HEK293 (cell line): ENCODE data around the gene MAPRE3.

Experiments used
- CTCF ChIA-PET: fragments of 350-600 bp; formaldehyde crosslinking; extraction: SDS; loops from one replicate; lab custom pipeline; 2021; ENCODE audit warnings: antibody characterized with exemption; lab: Yijun Ruan, JAX
- POLR2A ChIA-PET: fragments of 300-600 bp; formaldehyde crosslinking; extraction: SDS; loops from one replicate; lab custom pipeline; 2020; ENCODE audit warnings: antibody characterized with exemption, inconsistent platforms; lab: Yijun Ruan, JAX
- H3K27ac ChIP-seq: fragments of 200-500 bp; sonication (Bioruptor generic); 2 replicates; pipeline ENCODE4 v1.5.1; 2014; ENCODE audit warnings: low read depth, low read length, control low read depth, inconsistent platforms; ENCODE audit errors: extremely low read depth
- H3K36me3 ChIP-seq, 2 experiments: fragments of 200-500 bp in 1 of 2; sonication (Bioruptor generic) in 1 of 2; 1 replicate in 1 of 2; 2 replicates in 1 of 2; pipeline ENCODE4 v1.5.1; 2014 to 2017; ENCODE audit warnings: inconsistent platforms in 2 of 2, low read length in 2 of 2; ENCODE audit not compliant: control insufficient read depth in 2 of 2, insufficient read depth in 1 of 2
- H3K4me1 ChIP-seq: fragments of 200-500 bp; sonication (Bioruptor generic); 2 replicates; pipeline ENCODE4 v1.5.1; 2014; ENCODE audit warnings: mild to moderate bottlenecking, low read length, inconsistent platforms; ENCODE audit not compliant: control insufficient read depth, insufficient read depth
- H3K4me3 ChIP-seq: 2 replicates; pipeline ENCODE4 v1.5.1; 2011; ENCODE audit warnings: low read depth, mild to moderate bottlenecking, control low read depth, low read length, moderate library complexity
- H3K9me3 ChIP-seq: fragments of 200-500 bp; sonication (Bioruptor generic); 2 replicates; pipeline ENCODE4 v1.5.1; 2014; ENCODE audit warnings: low read depth, low read length, inconsistent platforms; ENCODE audit not compliant: control insufficient read depth, insufficient read depth
- CTCF ChIP-seq: fragments of 450-650 bp; formaldehyde crosslinking; IDR thresholded peaks from 2 replicates; pipeline ENCODE4 v1.5.1; 2016; ENCODE audit warnings: missing biosample characterization, missing genetic modification characterization
- KLF16 ChIP-seq: fragments of 450-650 bp; formaldehyde crosslinking; IDR thresholded peaks from 2 replicates; pipeline ENCODE4 v1.5.1; 2017; ENCODE audit warnings: missing biosample characterization, missing genetic modification characterization
- KLF7 ChIP-seq: fragments of 450-650 bp; formaldehyde crosslinking; IDR thresholded peaks from 2 replicates; pipeline ENCODE4 v1.5.1; 2016; ENCODE audit warnings: missing biosample characterization, missing genetic modification characterization, borderline replicate concordance
- KLF8 ChIP-seq: fragments of 450-650 bp; formaldehyde crosslinking; IDR thresholded peaks from 2 replicates; pipeline ENCODE4 v1.5.1; 2016; ENCODE audit warnings: missing biosample characterization, missing genetic modification characterization
- MYNN ChIP-seq: fragments of 450-650 bp; formaldehyde crosslinking; IDR thresholded peaks from 2 replicates; pipeline ENCODE4 v1.5.1; 2016; ENCODE audit warnings: missing biosample characterization, missing genetic modification characterization, borderline replicate concordance
- RBAK ChIP-seq: fragments of 450-650 bp; formaldehyde crosslinking; IDR thresholded peaks from 2 replicates; pipeline ENCODE4 v1.5.1; 2016; ENCODE audit warnings: missing biosample characterization, missing genetic modification characterization
- SETDB1 ChIP-seq: IDR thresholded peaks from one replicate; pipeline ENCODE4 v1.6.1; 2017; ENCODE audit warnings: mild to moderate bottlenecking, low read length, moderate library complexity, mixed read lengths; ENCODE audit not compliant: insufficient read length
- ZIC2 ChIP-seq: fragments of 450-650 bp; formaldehyde crosslinking; IDR thresholded peaks from 2 replicates; pipeline ENCODE4 v1.5.1; 2016; ENCODE audit warnings: missing biosample characterization, missing genetic modification characterization
- ZNF138 ChIP-seq: fragments of 450-650 bp; formaldehyde crosslinking; IDR thresholded peaks from 2 replicates; pipeline ENCODE4 v1.5.1; 2016; ENCODE audit warnings: missing biosample characterization, missing genetic modification characterization, borderline replicate concordance
- ZNF341 ChIP-seq: fragments of 450-650 bp; formaldehyde crosslinking; IDR thresholded peaks from 2 replicates; pipeline ENCODE4; 2016; ENCODE audit warnings: low read depth, missing biosample characterization, missing genetic modification characterization
- ZNF37A ChIP-seq: fragments of 450-650 bp; IDR thresholded peaks from 2 replicates; pipeline ENCODE4 v1.5.1; 2018; ENCODE audit warnings: missing biosample characterization, missing genetic modification characterization
- ZNF473 ChIP-seq: fragments of 450-650 bp; formaldehyde crosslinking; IDR thresholded peaks from 2 replicates; pipeline ENCODE4 v1.5.1; 2017; ENCODE audit warnings: missing biosample characterization, missing genetic modification characterization
- ZNF48 ChIP-seq: fragments of 450-650 bp; formaldehyde crosslinking; IDR thresholded peaks from 2 replicates; pipeline ENCODE4 v1.5.1; 2016; ENCODE audit warnings: missing biosample characterization, missing genetic modification characterization
- ZNF600 ChIP-seq: fragments of 450-650 bp; formaldehyde crosslinking; IDR thresholded peaks from 2 replicates; pipeline ENCODE4 v1.5.1; 2016; ENCODE audit warnings: missing biosample characterization, missing genetic modification characterization
- ZNF621 ChIP-seq: fragments of 450-650 bp; formaldehyde crosslinking; IDR thresholded peaks from 2 replicates; pipeline ENCODE4 v1.5.1; 2017; ENCODE audit warnings: missing biosample characterization, missing genetic modification characterization
- ZNF626 ChIP-seq: fragments of 450-650 bp; sonication (Bioruptor Pico); formaldehyde crosslinking; IDR thresholded peaks from 2 replicates; pipeline ENCODE4 v1.5.1; 2018; ENCODE audit warnings: missing biosample characterization, missing genetic modification characterization, inconsistent platforms
- ZNF645 ChIP-seq: fragments of 450-650 bp; formaldehyde crosslinking; IDR thresholded peaks from 2 replicates; pipeline ENCODE4; 2016; ENCODE audit warnings: missing biosample characterization, missing genetic modification characterization
- ZNF654 ChIP-seq: fragments of 450-650 bp; formaldehyde crosslinking; IDR thresholded peaks from 2 replicates; pipeline ENCODE4 v1.5.1; 2016; ENCODE audit warnings: low read depth, missing biosample characterization, missing genetic modification characterization
- ZNF660 ChIP-seq: fragments of 450-650 bp; IDR thresholded peaks from 2 replicates; pipeline ENCODE4 v1.5.1; 2018; ENCODE audit warnings: missing biosample characterization, mild to moderate bottlenecking, missing genetic modification characterization
- ZNF664 ChIP-seq: fragments of 450-650 bp; formaldehyde crosslinking; IDR thresholded peaks from 2 replicates; pipeline ENCODE4 v1.5.1; 2016; ENCODE audit warnings: missing biosample characterization, missing genetic modification characterization
- ZNF777 ChIP-seq: fragments of 450-650 bp; formaldehyde crosslinking; IDR thresholded peaks from 2 replicates; pipeline ENCODE4 v1.5.1; 2017; ENCODE audit warnings: missing biosample characterization, missing genetic modification characterization, borderline replicate concordance
- TF ChIP-seq, protein P1 (sequence below): fragments of 450-650 bp; formaldehyde crosslinking; IDR thresholded peaks from 2 replicates; pipeline ENCODE4 v1.5.1; 2016; ENCODE audit warnings: missing biosample characterization, missing genetic modification characterization, borderline replicate concordance
- TF ChIP-seq, protein P2 (sequence below): fragments of 450-650 bp; formaldehyde crosslinking; IDR thresholded peaks from 2 replicates; pipeline ENCODE4 v1.5.1; 2016; ENCODE audit warnings: missing biosample characterization, missing genetic modification characterization, borderline replicate concordance
- TF ChIP-seq, protein P3 (sequence below): fragments of 450-650 bp; formaldehyde crosslinking; IDR thresholded peaks from 2 replicates; pipeline ENCODE4 v1.5.1; 2016; ENCODE audit warnings: missing biosample characterization, missing genetic modification characterization

MAPRE3 gene

DNA sequence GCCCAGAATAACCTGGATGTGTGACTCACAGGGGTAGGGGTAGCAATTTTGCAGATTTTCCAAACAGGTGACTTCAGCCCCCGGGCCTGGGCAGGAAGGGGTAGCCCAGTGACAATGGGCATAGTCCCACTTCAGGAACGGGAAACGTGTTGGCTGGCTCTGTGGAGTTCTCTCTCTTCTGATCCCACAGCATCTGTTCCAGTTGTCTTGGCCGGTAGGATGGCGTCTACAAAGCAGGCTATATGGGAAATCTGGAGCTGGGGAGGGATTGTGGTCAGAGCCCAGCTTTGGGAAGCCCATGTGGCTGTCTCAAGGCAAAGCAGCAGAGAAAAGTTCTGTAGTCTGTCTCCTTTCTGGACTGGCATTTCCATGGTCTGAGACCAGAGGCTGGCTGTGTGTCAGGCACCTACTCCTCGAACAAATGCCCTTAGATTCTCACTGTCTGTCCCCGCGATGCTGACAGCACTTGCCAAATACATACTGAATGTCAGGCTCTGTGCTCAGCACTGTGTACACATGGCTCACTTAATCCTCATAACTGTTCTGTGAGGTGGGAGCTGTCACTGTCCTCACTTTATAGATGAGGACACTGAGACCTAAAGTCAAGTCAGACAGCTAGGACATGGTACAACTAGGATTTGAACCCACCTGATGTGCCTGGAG, 44.5 kb downstream of the MAPRE3 start (continued):
- TF ChIP-seq ZNF600 (tag by site-specific recombination) (no peak), ZNF664 (no peak)
- TF ChIP-seq, protein P1, sequence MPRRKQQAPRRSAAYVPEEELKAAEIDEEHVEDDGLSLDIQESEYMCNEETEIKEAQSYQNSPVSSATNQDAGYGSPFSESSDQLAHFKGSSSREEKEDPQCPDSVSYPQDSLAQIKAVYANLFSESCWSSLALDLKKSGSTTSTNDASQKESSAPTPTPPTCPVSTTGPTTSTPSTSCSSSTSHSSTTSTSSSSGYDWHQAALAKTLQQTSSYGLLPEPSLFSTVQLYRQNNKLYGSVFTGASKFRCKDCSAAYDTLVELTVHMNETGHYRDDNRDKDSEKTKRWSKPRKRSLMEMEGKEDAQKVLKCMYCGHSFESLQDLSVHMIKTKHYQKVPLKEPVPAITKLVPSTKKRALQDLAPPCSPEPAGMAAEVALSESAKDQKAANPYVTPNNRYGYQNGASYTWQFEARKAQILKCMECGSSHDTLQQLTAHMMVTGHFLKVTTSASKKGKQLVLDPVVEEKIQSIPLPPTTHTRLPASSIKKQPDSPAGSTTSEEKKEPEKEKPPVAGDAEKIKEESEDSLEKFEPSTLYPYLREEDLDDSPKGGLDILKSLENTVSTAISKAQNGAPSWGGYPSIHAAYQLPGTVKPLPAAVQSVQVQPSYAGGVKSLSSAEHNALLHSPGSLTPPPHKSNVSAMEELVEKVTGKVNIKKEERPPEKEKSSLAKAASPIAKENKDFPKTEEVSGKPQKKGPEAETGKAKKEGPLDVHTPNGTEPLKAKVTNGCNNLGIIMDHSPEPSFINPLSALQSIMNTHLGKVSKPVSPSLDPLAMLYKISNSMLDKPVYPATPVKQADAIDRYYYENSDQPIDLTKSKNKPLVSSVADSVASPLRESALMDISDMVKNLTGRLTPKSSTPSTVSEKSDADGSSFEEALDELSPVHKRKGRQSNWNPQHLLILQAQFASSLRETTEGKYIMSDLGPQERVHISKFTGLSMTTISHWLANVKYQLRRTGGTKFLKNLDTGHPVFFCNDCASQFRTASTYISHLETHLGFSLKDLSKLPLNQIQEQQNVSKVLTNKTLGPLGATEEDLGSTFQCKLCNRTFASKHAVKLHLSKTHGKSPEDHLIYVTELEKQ (tag by site-specific recombination) = no peak

GRCh38 chr2:27016801-27017325, 46.4 kb downstream of the MAPRE3 start:
- no peaks in the 10 kb centered on the region for H3K9me3 ChIP-seq
- 0 out of 2 replicates have a peak, but pooled peaks cover 3% of the 10 kb centered on the region for H3K4me1 ChIP-seq
- ChIA-PET POLR2A (interaction anchor here (0.5 to 1.3 kb wide), 6 partner anchors 34 to 1427 kb away, joined by 3 to 12 read pairs (median 4); no protein-coding TSS in a partner anchor), CTCF (interaction anchor here (0.6 to 10.1 kb wide), 43 partner anchors 9 to 892 kb away, joined by 3 to 307 read pairs (median 4); partner anchors contain the start of gene ABHD1)
- TF ChIP-seq ZNF341 (tag by site-specific recombination) (peak; percentile 35; the same call in 1 of the 2 replicates), KLF16 (no peak), KLF7 (tag by site-specific recombination) (no peak), ZNF37A (no peak), ZNF777 (no peak), ZNF621 (tag by site-specific recombination) (no peak), ZIC2 (tag by site-specific recombination) (peak; percentile 80), CTCF (tag by site-specific recombination) (peak; percentile 29; the same call in 1 of the 2 replicates), ZNF626 (tag by site-specific recombination) (no peak), ZNF473 (tag by site-specific recombination) (no peak), RBAK (tag by site-specific recombination) (no peak), ZNF664 (no peak), SETDB1 (no peak), ZNF654 (tag by site-specific recombination) (peak; percentile 63), ZNF48 (tag by site-specific recombination) (no peak), ZNF645 (no peak), ZNF138 (tag by site-specific recombination) (no peak), MYNN (tag by site-specific recombination) (no peak), ZNF660 (no peak), KLF8 (no peak)
- TF ChIP-seq, protein P2, sequence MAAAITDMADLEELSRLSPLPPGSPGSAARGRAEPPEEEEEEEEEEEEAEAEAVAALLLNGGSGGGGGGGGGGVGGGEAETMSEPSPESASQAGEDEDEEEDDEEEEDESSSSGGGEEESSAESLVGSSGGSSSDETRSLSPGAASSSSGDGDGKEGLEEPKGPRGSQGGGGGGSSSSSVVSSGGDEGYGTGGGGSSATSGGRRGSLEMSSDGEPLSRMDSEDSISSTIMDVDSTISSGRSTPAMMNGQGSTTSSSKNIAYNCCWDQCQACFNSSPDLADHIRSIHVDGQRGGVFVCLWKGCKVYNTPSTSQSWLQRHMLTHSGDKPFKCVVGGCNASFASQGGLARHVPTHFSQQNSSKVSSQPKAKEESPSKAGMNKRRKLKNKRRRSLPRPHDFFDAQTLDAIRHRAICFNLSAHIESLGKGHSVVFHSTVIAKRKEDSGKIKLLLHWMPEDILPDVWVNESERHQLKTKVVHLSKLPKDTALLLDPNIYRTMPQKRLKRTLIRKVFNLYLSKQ (tag by site-specific recombination) = no peak
- TF ChIP-seq, protein P3, sequence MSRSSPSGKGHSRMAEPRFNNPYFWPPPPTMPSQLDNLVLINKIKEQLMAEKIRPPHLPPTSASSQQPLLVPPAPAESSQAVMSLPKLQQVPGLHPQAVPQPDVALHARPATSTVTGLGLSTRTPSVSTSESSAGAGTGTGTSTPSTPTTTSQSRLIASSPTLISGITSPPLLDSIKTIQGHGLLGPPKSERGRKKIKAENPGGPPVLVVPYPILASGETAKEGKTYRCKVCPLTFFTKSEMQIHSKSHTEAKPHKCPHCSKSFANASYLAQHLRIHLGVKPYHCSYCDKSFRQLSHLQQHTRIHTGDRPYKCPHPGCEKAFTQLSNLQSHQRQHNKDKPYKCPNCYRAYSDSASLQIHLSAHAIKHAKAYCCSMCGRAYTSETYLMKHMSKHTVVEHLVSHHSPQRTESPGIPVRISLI (tag by site-specific recombination) = no peak
- no peak overlapping the region for H3K4me3 ChIP-seq
- no peak overlapping the region for H3K27ac ChIP-seq
- peaks cover 0 to 2% of the 10 kb centered on the region in 2 experiments; a peak in 1 of 3 replicates for H3K36me3 ChIP-seq
